GM21723 (cell line): Measurements from ENCODE around the gene DPEP2.

ENCODE experiments used
- ATAC-seq: cut with Tn5 transposase; IDR thresholded peaks from one replicate; pipeline ENCODE4 v1.9.1; 2021; ENCODE audit warnings: mild to moderate bottlenecking, moderate library complexity; ENCODE audit not compliant: unreplicated experiment

The DPEP2 gene

DNA sequence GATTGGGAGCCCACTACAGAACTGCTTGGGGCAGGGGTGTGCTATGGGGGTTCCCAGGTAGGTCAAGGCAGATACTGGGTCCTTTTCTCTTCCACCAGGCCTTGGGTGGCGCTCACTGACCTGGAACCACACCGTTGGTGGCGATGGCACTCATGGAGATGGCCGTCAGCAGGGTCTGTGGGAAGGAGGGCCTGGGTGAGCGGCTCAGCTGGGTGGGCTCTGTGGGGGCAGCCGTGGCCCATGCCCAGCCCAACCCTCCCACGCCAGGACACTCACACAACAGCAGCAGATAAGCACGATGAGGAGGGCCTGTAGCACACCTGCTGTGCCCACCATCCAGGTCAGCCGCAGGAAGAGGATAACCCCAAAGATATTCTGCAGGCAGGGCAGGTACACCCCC, 41.7 kb downstream of the DPEP2 start:
- ATAC-seq = no peak

GRCh38 chr16:67954421-67955196, 44.7 kb downstream of the DPEP2 start:
- ATAC-seq = no peak

DNA sequence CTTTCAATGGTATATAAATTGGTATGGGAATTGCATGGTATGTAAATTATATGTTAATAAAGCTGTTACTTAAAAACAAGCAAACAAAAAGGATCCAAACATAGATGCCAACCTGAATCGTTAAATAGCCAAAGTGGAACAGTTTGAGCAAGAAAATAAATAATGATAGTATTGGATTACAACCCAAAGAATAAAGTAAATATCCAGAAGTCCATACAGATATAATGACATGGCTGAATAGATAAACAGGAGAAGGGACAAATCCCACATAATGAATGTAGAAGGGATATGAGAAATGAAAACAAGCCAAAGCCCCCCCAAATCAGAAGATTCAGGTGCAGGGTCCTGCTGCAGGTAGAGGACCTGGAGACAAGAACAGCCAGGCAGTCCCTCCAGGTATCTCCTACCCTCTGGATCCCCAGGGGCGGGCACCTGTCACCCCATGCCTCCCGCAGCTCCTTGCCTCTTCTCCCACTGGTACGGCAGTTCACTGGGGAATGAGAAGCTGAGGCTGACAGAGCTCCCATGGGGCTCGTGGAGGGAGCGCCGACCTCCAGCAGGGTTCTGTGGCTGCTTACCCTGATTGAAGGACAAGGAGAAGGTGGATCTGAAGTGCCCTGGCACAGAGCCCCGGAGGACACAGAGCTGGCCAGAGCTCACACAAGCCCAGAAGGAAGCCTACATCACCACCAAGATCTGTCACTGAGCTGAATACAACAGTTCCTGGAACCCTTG, 45.5 kb downstream of the DPEP2 start:
- ATAC-seq = no peak

GRCh38 chr16:67951485-67951884, 47.8 kb downstream of the DPEP2 start:
- ATAC-seq = no peak

- ATAC-seq = no peak
These were observed 48.9 kb downstream of the DPEP2 start for GRCh38 chr16:67950335-67950843.

- ATAC-seq = no peak
These were observed 49.6 kb downstream of the DPEP2 start for GRCh38 chr16:67949645-67950044.

- no peak for ATAC-seq
These were observed 51.3 kb downstream of the DPEP2 start for GRCh38 chr16:67948015-67948414.

DNA sequence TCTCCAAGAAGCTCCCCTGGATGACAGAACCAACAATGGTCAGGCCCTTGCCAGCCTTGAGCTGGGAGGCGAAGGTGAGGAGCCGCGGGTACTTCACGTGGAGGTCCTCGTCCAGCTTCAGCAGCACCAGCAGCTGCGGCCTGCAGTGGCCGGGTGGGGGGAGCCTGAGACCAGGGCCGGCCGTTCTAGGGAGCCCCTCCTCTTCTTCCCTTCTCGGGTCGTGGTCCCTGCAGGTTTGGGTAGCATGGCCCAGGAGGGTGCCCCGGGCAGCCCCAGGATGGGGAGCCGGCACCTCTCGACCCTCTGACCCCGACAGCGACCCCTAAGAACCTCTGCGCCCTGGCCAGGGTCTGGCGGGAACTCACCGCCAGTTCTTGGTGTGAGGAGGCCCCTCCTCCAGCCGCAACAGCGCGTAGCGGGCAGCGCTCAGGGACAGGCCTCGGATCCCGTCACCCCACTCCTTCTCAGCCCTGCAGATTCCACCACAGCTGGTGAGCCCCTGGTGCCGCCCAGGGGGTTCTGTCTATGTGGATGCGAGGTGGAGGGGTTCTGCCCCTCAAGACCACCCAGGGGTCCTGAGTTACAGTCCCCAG, 52.2 kb downstream of the DPEP2 start:
- no peak for ATAC-seq

DNA sequence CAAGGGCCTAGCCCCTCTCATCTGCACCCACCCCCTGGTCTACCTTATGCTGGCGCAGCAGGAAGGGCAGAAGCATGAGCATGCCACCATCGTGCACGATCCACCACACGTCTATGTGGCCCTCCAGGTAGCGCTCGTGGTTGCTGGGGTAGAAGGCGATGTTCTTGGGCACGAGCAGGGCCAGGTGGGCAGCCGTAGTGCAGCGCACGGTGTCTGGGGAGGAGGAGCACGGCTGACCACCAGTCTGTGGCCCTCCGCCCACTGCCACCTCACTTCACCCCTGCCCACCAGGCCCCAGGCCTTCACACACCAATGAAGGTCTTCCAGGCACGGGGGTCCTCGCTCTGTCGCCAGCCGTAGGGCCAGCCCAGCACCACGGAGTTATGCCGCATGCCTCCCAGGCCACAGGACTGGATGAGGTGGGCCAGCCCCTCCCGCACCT, 53.1 kb downstream of the DPEP2 start:
- ATAC-seq = no peak

GRCh38 chr16:67945392-67945933, 53.8 kb downstream of the DPEP2 start:
- ATAC-seq = no peak

GRCh38 chr16:67944690-67945391, 54.4 kb downstream of the DPEP2 start:
- no peak for ATAC-seq

DNA sequence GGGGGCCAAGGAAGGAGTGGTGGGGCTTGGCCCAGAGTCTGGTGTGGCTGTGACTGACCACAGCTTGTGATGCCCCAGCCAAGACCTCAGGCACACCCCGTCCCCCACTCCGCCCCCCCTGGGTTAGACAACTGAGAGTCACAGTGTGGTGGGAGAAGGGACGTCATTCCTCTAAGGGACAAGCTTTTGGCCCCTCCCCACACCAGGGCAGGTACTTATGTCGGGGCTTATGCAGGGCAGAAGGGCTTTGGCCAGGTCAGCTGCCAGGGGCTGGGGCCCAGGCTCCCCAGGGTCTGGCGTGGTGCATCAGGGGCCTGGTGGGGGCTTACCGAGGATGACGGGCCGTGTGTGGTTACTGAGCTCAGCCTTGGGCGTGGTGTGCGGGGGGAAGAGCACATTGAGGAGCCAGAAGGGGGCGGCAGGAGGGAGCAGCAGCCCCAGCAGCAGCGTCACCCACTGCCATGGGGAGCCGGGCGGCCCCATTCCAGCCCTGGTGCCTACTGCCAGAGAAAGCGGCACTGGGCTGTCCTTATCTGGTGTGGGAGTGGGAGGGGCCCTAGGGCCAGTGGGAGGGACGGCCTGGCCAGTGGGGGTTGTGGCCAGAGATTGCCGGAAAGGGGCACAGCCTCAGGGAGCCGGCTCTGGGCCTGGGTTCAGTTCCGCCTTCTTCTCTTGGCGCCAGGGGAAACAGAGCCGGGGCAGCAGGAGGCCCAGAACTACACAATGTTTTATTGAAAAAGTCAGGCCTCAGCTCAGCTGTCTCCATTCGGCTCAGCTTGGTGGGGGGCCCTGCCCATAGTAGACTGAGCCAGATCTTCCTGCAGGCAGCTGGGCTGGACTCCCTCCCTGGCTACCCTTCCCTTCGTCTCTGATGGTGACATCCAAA, 55.4 kb downstream of the DPEP2 start, which contains the start of gene LCAT:
TSS of gene LCAT (minus strand) at position 502 of the 886 bp plus-strand sequence. CDS start at position 483, 19 bp downstream.
- ATAC-seq = no peak

DNA sequence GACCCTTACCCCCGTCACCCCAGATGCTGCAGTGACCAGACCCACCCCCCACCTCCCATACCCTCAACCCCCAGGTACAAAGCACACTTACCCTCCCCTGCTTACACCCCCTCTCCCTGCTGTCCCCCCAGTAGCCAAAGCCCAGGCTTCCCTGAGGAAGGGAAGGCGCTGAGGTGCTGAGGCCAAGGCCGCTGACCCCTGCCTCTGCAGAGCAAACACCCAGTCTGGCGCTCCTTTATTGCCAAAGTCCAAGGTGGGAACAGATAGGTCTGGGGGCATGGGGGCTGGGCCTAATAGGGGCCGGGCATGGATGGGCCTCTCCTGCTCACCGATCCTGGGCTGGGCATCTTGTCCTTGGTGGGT, 56.0 kb downstream of the DPEP2 start:
- ATAC-seq = no peak

DNA sequence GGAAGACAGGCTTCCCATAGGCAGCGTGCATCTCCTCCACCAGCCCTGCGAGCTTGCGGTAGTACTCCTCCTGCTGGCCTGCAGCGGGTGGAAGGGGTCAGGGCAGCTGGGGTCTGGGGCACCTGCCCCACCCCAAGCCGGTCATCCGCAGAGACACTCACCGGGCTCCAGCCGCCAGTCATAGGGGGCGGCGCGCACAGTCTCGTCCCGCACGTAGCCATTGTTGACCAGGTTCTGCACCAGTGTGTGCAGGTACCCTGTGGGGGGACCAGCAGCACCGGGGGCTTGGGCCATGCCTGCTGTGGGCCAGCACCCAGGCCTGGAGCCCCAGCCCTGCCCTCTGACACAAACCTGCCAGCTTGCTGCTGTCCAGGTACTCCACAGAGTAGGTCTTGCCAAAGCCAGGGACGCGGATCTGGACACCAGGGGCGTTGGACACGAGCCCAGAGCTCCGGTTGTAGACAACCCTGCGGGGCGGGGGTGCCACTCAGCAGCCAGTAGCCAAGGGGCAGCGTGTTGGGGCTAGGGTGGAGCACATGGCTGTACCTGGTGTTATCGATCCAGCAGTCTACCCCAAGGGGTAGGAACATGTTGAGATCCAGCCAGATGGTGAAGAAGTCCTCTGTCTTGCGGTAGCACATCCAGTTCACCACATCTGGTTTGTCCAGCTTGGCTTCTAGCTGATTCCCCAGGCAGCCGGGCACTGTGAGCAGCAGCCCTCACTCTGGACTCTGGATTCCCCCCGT, 56.6 kb downstream of the DPEP2 start:
- no peak for ATAC-seq

GRCh38 chr16:67942200-67942509, 57.1 kb downstream of the DPEP2 start:
- no peak for ATAC-seq

DNA sequence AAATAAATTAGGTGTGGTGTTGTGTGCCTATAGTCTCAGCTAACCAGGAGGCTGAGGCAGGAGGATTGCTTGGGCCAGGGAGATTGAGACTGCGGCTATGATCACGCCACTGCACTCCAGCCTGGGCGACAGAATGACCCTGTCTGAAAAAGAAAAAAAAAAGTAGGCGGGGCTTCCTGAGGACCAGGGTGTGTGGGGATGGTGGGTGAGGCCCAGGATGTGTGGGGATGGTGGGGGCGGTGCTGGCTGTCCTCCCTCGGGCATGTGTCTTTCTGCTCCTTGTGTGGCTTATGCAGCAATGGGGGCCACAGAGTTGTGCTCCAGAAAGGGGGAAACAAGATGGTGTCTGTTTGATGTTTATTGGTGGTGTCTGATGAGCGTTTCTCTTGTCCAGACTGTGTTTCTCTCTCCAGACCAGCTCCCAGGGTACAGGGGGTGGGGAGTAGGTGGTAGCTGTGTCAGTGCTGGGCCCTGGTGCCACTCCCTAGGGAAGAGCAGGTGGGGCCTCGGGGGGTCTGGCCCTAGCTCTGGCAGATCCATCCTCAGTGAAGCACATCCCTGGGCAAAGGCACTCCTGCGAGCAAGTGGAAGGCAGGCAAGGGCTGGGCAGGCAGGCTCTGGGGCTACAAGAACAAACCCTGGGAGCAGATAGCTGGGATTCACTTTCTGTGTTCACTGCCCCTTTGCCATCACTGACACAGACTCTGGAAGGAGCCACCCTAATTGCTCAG, 57.6 kb downstream of the DPEP2 start:
- ATAC-seq = no peak

- no peak for ATAC-seq
These were observed 58.7 kb downstream of the DPEP2 start for GRCh38 chr16:67940446-67941089.
